Tibial nerve (tissue), 4 donors: ENCODE results near the gene TYRP1. TPM values are rescaled to one million over a fixed set of nuclear protein-coding genes. Genes with fewer than 3 reads are reported as not detected.

Experiments
- DNase-seq, 2 donors: peaks; one replicate each; pipeline ENCODE4 v3.0.0-alpha.2; 2019; ENCODE audit warnings: low spot score in 2 of 2
- H3K27ac ChIP-seq, 4 donors: fragments of 200-600 bp; sonication (generic) in 3 of 4; one replicate each; pipeline ENCODE4 v1.5.1; 2017 to 2019; ENCODE audit warnings: mild to moderate bottlenecking in 1 of 4
- H3K27me3 ChIP-seq, 2 donors: fragments of 200-600 bp; sonication (generic) in 1 of 2; one replicate each; pipeline versions ENCODE4 v1.5.1 to v1.6.0; 2017 to 2019
- H3K36me3 ChIP-seq, 3 donors: fragments of 200-600 bp; sonication (generic); one replicate each; pipeline ENCODE4 v1.5.1; 2018 to 2019
- H3K4me1 ChIP-seq, 4 donors: fragments of 200-600 bp; sonication (generic) in 3 of 4; one replicate each; pipeline ENCODE4 v1.5.1; 2017 to 2019
- H3K4me3 ChIP-seq, 4 donors: fragments of 200-600 bp; sonication (generic) in 3 of 4; one replicate each; pipeline ENCODE4 v1.5.1; 2017 to 2019; ENCODE audit warnings: mild to moderate bottlenecking in 1 of 4, moderate library complexity in 1 of 4
- H3K9me3 ChIP-seq, 4 donors: fragments of 200-600 bp; sonication (generic) in 3 of 4; one replicate each; pipeline ENCODE4 v1.5.1; 2017 to 2019
- CTCF ChIP-seq, 5 experiments: fragments of 200-600 bp in 3 of 5; fragments of 450-650 bp in 2 of 5; sonication (generic) in 3 of 5; IDR thresholded peaks; one replicate each; pipeline ENCODE4 v1.5.1; 2016 to 2019; ENCODE audit warnings: antibody characterized with exemption in 5 of 5, mild to moderate bottlenecking in 3 of 5, moderate library complexity in 2 of 5
- EP300 ChIP-seq, 2 donors: sonication (generic); formaldehyde crosslinking; IDR thresholded peaks; one replicate each; pipeline ENCODE4 v1.6.1; 2017; ENCODE audit warnings: antibody characterized with exemption in 2 of 2, mild to moderate bottlenecking in 1 of 2
- POLR2A ChIP-seq, 2 donors: fragments of 450-650 bp; IDR thresholded peaks; one replicate each; pipeline ENCODE4 v1.6.1; 2017; ENCODE audit warnings: antibody characterized with exemption in 2 of 2, mild to moderate bottlenecking in 2 of 2, moderate library complexity in 2 of 2
- WGBS, 2 donors: methylation state at CpG; one replicate each; pipeline ENCODE4 v1.1.5; 2018; 5-methylcytosine and 5-hydroxymethylcytosine counted together
- total RNA-seq, 4 donors: library from RNA; depleted of rRNA; stranded (reverse); fragments of >200 nt; gene quantifications; one replicate each; pipeline ENCODE4 v1.1.0, GENCODE V29; 2016

The TYRP1 gene
- total RNA-seq, 4 donors from 2014 or later: not detected

GRCh38 chr9:12726795-12727194, 33.6 kb downstream of the TYRP1 start:
- no peaks in the 10 kb centered on the region for H3K9me3 ChIP-seq
- no peak for DNase-seq
- no peaks in the 10 kb centered on the region for H3K27me3 ChIP-seq
- H3K4me3 ChIP-seq: no peak overlapping the region
- no peaks in the 10 kb centered on the region for H3K4me1 ChIP-seq
- H3K27ac ChIP-seq: no peak overlapping the region
- no peaks in the 10 kb centered on the region for H3K36me3 ChIP-seq
- WGBS, 2 donors: 94 to 98% methylated on average over 2 of the region's 2 CpGs
- TF ChIP-seq EP300 (IDR thresholded peaks at IDR 0.05): no peak
- no peak for TF ChIP-seq POLR2A (IDR thresholded peaks at IDR 0.05)
- no peak for TF ChIP-seq CTCF (IDR thresholded peaks at IDR 0.05)

- H3K9me3 ChIP-seq: peaks cover 0 to 11% (median 2%) of the 10 kb centered on the region in 4 donors
- no peak for DNase-seq
- WGBS, 2 donors: 84 to 88% methylated on average over 1 of the region's 1 CpG
- H3K4me1 ChIP-seq: no peaks in the 10 kb centered on the region
- H3K36me3 ChIP-seq: no peaks in the 10 kb centered on the region
- H3K27ac ChIP-seq: no peak overlapping the region
- H3K27me3 ChIP-seq: no peaks in the 10 kb centered on the region
- no peak for TF ChIP-seq POLR2A (IDR thresholded peaks at IDR 0.05)
- TF ChIP-seq CTCF (IDR thresholded peaks at IDR 0.05): no peak
- no peak for TF ChIP-seq EP300 (IDR thresholded peaks at IDR 0.05)
- no peak overlapping the region for H3K4me3 ChIP-seq
Observed at GRCh38 chr9:12730198-12730597, 37.0 kb downstream of the TYRP1 start.

- Histone ChIP-seq H3K27ac (no peak overlapping the region), H3K27me3 (no peaks in the 10 kb centered on the region), H3K4me3 (no peak overlapping the region), H3K4me1 (no peaks in the 10 kb centered on the region), H3K9me3 (peaks cover 0 to 11% (median 2%) of the 10 kb centered on the region in 4 donors), H3K36me3 (no peaks in the 10 kb centered on the region)
- TF ChIP-seq EP300 (IDR thresholded peaks at IDR 0.05): no peak
- no peak for TF ChIP-seq POLR2A (IDR thresholded peaks at IDR 0.05)
- no peak for TF ChIP-seq CTCF (IDR thresholded peaks at IDR 0.05)
- DNase-seq: no peak
Observed at GRCh38 chr9:12730927-12731326, 37.7 kb downstream of the TYRP1 start.

- no peaks in the 10 kb centered on the region for H3K36me3 ChIP-seq
- WGBS, 2 donors: 78 to 85% methylated on average over 3 of the region's 3 CpGs
- peaks cover 0 to 11% (median 2%) of the 10 kb centered on the region in 4 donors for H3K9me3 ChIP-seq
- TF ChIP-seq EP300 (IDR thresholded peaks at IDR 0.05) (no peak), CTCF (IDR thresholded peaks at IDR 0.05) (no peak), POLR2A (IDR thresholded peaks at IDR 0.05) (no peak)
- DNase-seq: no peak
- H3K27ac ChIP-seq: no peak overlapping the region
- no peak overlapping the region for H3K4me3 ChIP-seq
- H3K27me3 ChIP-seq: no peaks in the 10 kb centered on the region
- no peaks in the 10 kb centered on the region for H3K4me1 ChIP-seq
Observed at GRCh38 chr9:12732971-12733370, 39.8 kb downstream of the TYRP1 start.

GRCh38 chr9:12735665-12736064, 42.5 kb downstream of the TYRP1 start:
- H3K4me1 ChIP-seq: no peaks in the 10 kb centered on the region
- 58 to 64% methylated on average over 3 of the region's 3 CpGs for WGBS, 2 donors
- no peak overlapping the region for H3K4me3 ChIP-seq
- TF ChIP-seq POLR2A (IDR thresholded peaks at IDR 0.05) (no peak), CTCF (IDR thresholded peaks at IDR 0.05) (no peak), EP300 (IDR thresholded peaks at IDR 0.05) (no peak)
- no peak overlapping the region for H3K27ac ChIP-seq
- H3K27me3 ChIP-seq: no peaks in the 10 kb centered on the region
- H3K9me3 ChIP-seq: peaks cover 0 to 11% (median 2%) of the 10 kb centered on the region in 4 donors
- DNase-seq: no peak
- no peaks in the 10 kb centered on the region for H3K36me3 ChIP-seq
